ENCODE measurements around the gene CADM1. TPM values are rescaled to one million over a fixed set of nuclear protein-coding genes. Genes with fewer than 3 reads are reported as not detected.
"Not testable (repeated sequence)": the region's sequence is repeated elsewhere in the genome, so short reads cannot be mapped to it uniquely, and the experiment has no call there.

The CADM1 gene
- total RNA-seq, 2 experiments from 2014 or later = 1.2 to 1.8 TPM

- POLR2A ChIA-PET = no interaction called here
- Mint-ChIP-seq H3K36me3 (no peaks in the 10 kb centered on the region), H3K4me3 (no peak overlapping the region), H3K9me3 (no peaks in the 10 kb centered on the region), H3K27me3 (no peaks in the 10 kb centered on the region), H3K4me1 (no peaks in the 10 kb centered on the region), H3K27ac (no peak overlapping the region)
- ATAC-seq (ENCODE audit: low read depth) (no peak), DNase-seq (no peak)
Observed at GRCh38 chr11:115480611-115481010, 23.6 kb downstream of the CADM1 start.

GRCh38 chr11:115477410-115477809 lies 26.8 kb downstream of the CADM1 start:
- DNase-seq = no peak
- H3K27me3 Mint-ChIP-seq = no peaks in the 10 kb centered on the region
- H3K9me3 Mint-ChIP-seq = no peaks in the 10 kb centered on the region
- POLR2A ChIA-PET = no interaction called here
- H3K36me3 Mint-ChIP-seq = no peaks in the 10 kb centered on the region
- ATAC-seq (ENCODE audit: low read depth) = no peak
- H3K27ac Mint-ChIP-seq = no peak overlapping the region
- no peaks in the 10 kb centered on the region for H3K4me1 Mint-ChIP-seq
- no peak overlapping the region for H3K4me3 Mint-ChIP-seq

- Mint-ChIP-seq H3K9me3 (no peaks in the 10 kb centered on the region), H3K36me3 (no peaks in the 10 kb centered on the region), H3K4me3 (no peak overlapping the region), H3K27me3 (no peaks in the 10 kb centered on the region), H3K4me1 (no peaks in the 10 kb centered on the region), H3K27ac (no peak overlapping the region)
- ATAC-seq (ENCODE audit: low read depth) (no peak), DNase-seq (no peak)
- POLR2A ChIA-PET = no interaction called here
Observed at GRCh38 chr11:115476463-115477286, 27.5 kb downstream of the CADM1 start.

- H3K36me3 Mint-ChIP-seq = no peaks in the 10 kb centered on the region
- H3K27me3 Mint-ChIP-seq = no peaks in the 10 kb centered on the region
- peaks cover 1% of the 10 kb centered on the region for H3K9me3 Mint-ChIP-seq
- H3K27ac Mint-ChIP-seq = no peak overlapping the region
- H3K4me3 Mint-ChIP-seq = no peak overlapping the region
- DNase-seq = no peak
- POLR2A ChIA-PET = no interaction called here
- no peaks in the 10 kb centered on the region for H3K4me1 Mint-ChIP-seq
- no peak for ATAC-seq (ENCODE audit: low read depth)
Observed at GRCh38 chr11:115475564-115475963, 28.7 kb downstream of the CADM1 start.

GRCh38 chr11:115474306-115474705 lies 29.9 kb downstream of the CADM1 start:
- H3K27me3 Mint-ChIP-seq; H3K4me3 Mint-ChIP-seq; POLR2A ChIA-PET; H3K9me3 Mint-ChIP-seq; ATAC-seq (ENCODE audit: low read depth); H3K27ac Mint-ChIP-seq; H3K4me1 Mint-ChIP-seq; H3K36me3 Mint-ChIP-seq; DNase-seq: not testable (repeated sequence)

GRCh38 chr11:115473167-115473566 lies 31.0 kb downstream of the CADM1 start:
- H3K27ac Mint-ChIP-seq = no peak overlapping the region
- H3K27me3 Mint-ChIP-seq = no peaks in the 10 kb centered on the region
- POLR2A ChIA-PET = no interaction called here
- no peak overlapping the region for H3K4me3 Mint-ChIP-seq
- ATAC-seq (ENCODE audit: low read depth) = no peak
- no peaks in the 10 kb centered on the region for H3K36me3 Mint-ChIP-seq
- peaks cover 1% of the 10 kb centered on the region for H3K9me3 Mint-ChIP-seq
- no peaks in the 10 kb centered on the region for H3K4me1 Mint-ChIP-seq
- DNase-seq = no peak

- DNase-seq = no peak
- POLR2A ChIA-PET = no interaction called here
- Mint-ChIP-seq H3K27me3 (no peaks in the 10 kb centered on the region), H3K9me3 (peaks cover 1% of the 10 kb centered on the region), H3K36me3 (no peaks in the 10 kb centered on the region), H3K27ac (no peak overlapping the region), H3K4me1 (no peaks in the 10 kb centered on the region), H3K4me3 (no peak overlapping the region)
- no peak for ATAC-seq (ENCODE audit: low read depth)
Observed at GRCh38 chr11:115471367-115471766, 32.8 kb downstream of the CADM1 start.

GRCh38 chr11:115470928-115471327 lies 33.3 kb downstream of the CADM1 start:
- no peak overlapping the region for H3K27ac Mint-ChIP-seq
- H3K4me1 Mint-ChIP-seq = no peaks in the 10 kb centered on the region
- POLR2A ChIA-PET = no interaction called here
- H3K9me3 Mint-ChIP-seq = peaks cover 1% of the 10 kb centered on the region
- ATAC-seq (ENCODE audit: low read depth) = no peak
- no peaks in the 10 kb centered on the region for H3K27me3 Mint-ChIP-seq
- no peak for DNase-seq
- no peaks in the 10 kb centered on the region for H3K36me3 Mint-ChIP-seq
- H3K4me3 Mint-ChIP-seq = no peak overlapping the region

GRCh38 chr11:115469361-115469760 lies 34.9 kb downstream of the CADM1 start:
- DNase-seq (no peak), ATAC-seq (ENCODE audit: low read depth) (no peak)
- POLR2A ChIA-PET = no interaction called here
- H3K4me1 Mint-ChIP-seq = no peaks in the 10 kb centered on the region
- no peaks in the 10 kb centered on the region for H3K36me3 Mint-ChIP-seq
- H3K27ac Mint-ChIP-seq = no peak overlapping the region
- H3K27me3 Mint-ChIP-seq = no peaks in the 10 kb centered on the region
- peaks cover 1% of the 10 kb centered on the region for H3K9me3 Mint-ChIP-seq
- H3K4me3 Mint-ChIP-seq = no peak overlapping the region

- ATAC-seq (ENCODE audit: low read depth) (no peak), DNase-seq (no peak)
- no peaks in the 10 kb centered on the region for H3K4me1 Mint-ChIP-seq
- POLR2A ChIA-PET = no interaction called here
- H3K4me3 Mint-ChIP-seq = no peak overlapping the region
- H3K36me3 Mint-ChIP-seq = no peaks in the 10 kb centered on the region
- peaks cover 2% of the 10 kb centered on the region for H3K27me3 Mint-ChIP-seq
- H3K9me3 Mint-ChIP-seq = peaks cover 1% of the 10 kb centered on the region
- H3K27ac Mint-ChIP-seq = no peak overlapping the region
Observed at GRCh38 chr11:115466122-115466521, 38.1 kb downstream of the CADM1 start.

- DNase-seq (no peak), ATAC-seq (ENCODE audit: low read depth) (no peak)
- Mint-ChIP-seq H3K36me3 (no peaks in the 10 kb centered on the region), H3K4me3 (no peak overlapping the region), H3K27ac (no peak overlapping the region), H3K9me3 (no peaks in the 10 kb centered on the region), H3K27me3 (peaks cover 2% of the 10 kb centered on the region), H3K4me1 (no peaks in the 10 kb centered on the region)
- POLR2A ChIA-PET = no interaction called here
Observed at GRCh38 chr11:115464269-115464668, 39.9 kb downstream of the CADM1 start.

- no peaks in the 10 kb centered on the region for H3K4me1 Mint-ChIP-seq
- H3K27me3 Mint-ChIP-seq = peaks cover 2% of the 10 kb centered on the region
- H3K27ac Mint-ChIP-seq = no peak overlapping the region
- POLR2A ChIA-PET = no interaction called here
- H3K36me3 Mint-ChIP-seq = no peaks in the 10 kb centered on the region
- no peak for ATAC-seq (ENCODE audit: low read depth)
- no peaks in the 10 kb centered on the region for H3K9me3 Mint-ChIP-seq
- no peak overlapping the region for H3K4me3 Mint-ChIP-seq
- no peak for DNase-seq
Observed at GRCh38 chr11:115463606-115464005, 40.6 kb downstream of the CADM1 start.

- Mint-ChIP-seq H3K9me3 (no peaks in the 10 kb centered on the region), H3K4me1 (no peaks in the 10 kb centered on the region), H3K27ac (no peak overlapping the region), H3K36me3 (no peaks in the 10 kb centered on the region), H3K27me3 (peaks cover 2% of the 10 kb centered on the region), H3K4me3 (no peak overlapping the region)
- POLR2A ChIA-PET = no interaction called here
- no peak for DNase-seq
- ATAC-seq (ENCODE audit: low read depth) = no peak
Observed at GRCh38 chr11:115462757-115463156, 41.5 kb downstream of the CADM1 start.

- POLR2A ChIA-PET = no interaction called here
Observed at GRCh38 chr11:115462004-115462541, 42.1 kb downstream of the CADM1 start.

More at GRCh38 chr11:115462004-115462541, 42.1 kb downstream of the CADM1 start:
- no peak for DNase-seq
- no peak overlapping the region for H3K4me3 Mint-ChIP-seq
- H3K27ac Mint-ChIP-seq = no peak overlapping the region
- no peaks in the 10 kb centered on the region for H3K4me1 Mint-ChIP-seq
- no peak for ATAC-seq (ENCODE audit: low read depth)
- peaks cover 2% of the 10 kb centered on the region for H3K27me3 Mint-ChIP-seq
- no peaks in the 10 kb centered on the region for H3K9me3 Mint-ChIP-seq
- H3K36me3 Mint-ChIP-seq = no peaks in the 10 kb centered on the region
